HEK293T (cell line): Measurements from ENCODE around the gene MMP2.

ENCODE experiments used
- CTCF ChIA-PET: fragments of 350-600 bp; formaldehyde crosslinking; extraction: SDS; loops from one replicate; lab custom pipeline; 2021; ENCODE audit warnings: antibody characterized with exemption, inconsistent platforms; lab: Yijun Ruan, JAX
- POLR2A ChIA-PET: fragments of 350-600 bp; formaldehyde crosslinking; extraction: SDS; loops from one replicate; lab custom pipeline; 2020; ENCODE audit warnings: antibody characterized with exemption, inconsistent platforms; lab: Yijun Ruan, JAX
- DNase-seq: peaks from one replicate; pipeline ENCODE4 v3.0.0; 2012; ENCODE audit warnings: mixed read lengths; ENCODE audit errors: extremely low spot score
- ARNT ChIP-seq: fragments of 450-650 bp; IDR thresholded peaks from 2 replicates; pipeline ENCODE4 v1.6.1; 2017; ENCODE audit warnings: mild to moderate bottlenecking
- BHLHE40 ChIP-seq: fragments of 450-650 bp; IDR thresholded peaks from 2 replicates; pipeline ENCODE4 v1.6.1; 2016; ENCODE audit warnings: mild to moderate bottlenecking, moderate library complexity, borderline replicate concordance
- CTBP1 ChIP-seq: fragments of 450-650 bp; IDR thresholded peaks from 2 replicates; pipeline ENCODE4 v1.6.1; 2016; ENCODE audit warnings: borderline replicate concordance
- ELF4 ChIP-seq: fragments of 450-650 bp; IDR thresholded peaks from 2 replicates; pipeline ENCODE4 v1.6.1; 2017; ENCODE audit warnings: antibody characterized with exemption
- FOXA1 ChIP-seq: fragments of 450-650 bp; IDR thresholded peaks from 2 replicates; pipeline ENCODE4 v1.6.1; 2016; ENCODE audit warnings: mild to moderate bottlenecking
- FOXK2 ChIP-seq: fragments of 450-650 bp; IDR thresholded peaks from 2 replicates; pipeline ENCODE4 v1.6.1; 2016; ENCODE audit warnings: mild to moderate bottlenecking
- FOXM1 ChIP-seq: fragments of 450-650 bp; IDR thresholded peaks from 2 replicates; pipeline ENCODE4 v1.6.1; 2017; ENCODE audit warnings: mild to moderate bottlenecking, borderline replicate concordance
- HDGF ChIP-seq: fragments of 450-650 bp; IDR thresholded peaks from 2 replicates; pipeline ENCODE4 v1.6.1; 2017; ENCODE audit warnings: antibody characterized with exemption, borderline replicate concordance
- L3MBTL2 ChIP-seq: fragments of 450-650 bp; conservative IDR thresholded peaks from 2 replicates; pipeline ENCODE4 v1.6.1; 2016; ENCODE audit warnings: mild to moderate bottlenecking
- LEF1 ChIP-seq: fragments of 450-650 bp; IDR thresholded peaks from 2 replicates; pipeline ENCODE4 v1.6.1; 2017; ENCODE audit warnings: mild to moderate bottlenecking, borderline replicate concordance
- NFRKB ChIP-seq: fragments of 450-650 bp; IDR thresholded peaks from 2 replicates; pipeline ENCODE4 v1.6.1; 2016; ENCODE audit warnings: mild to moderate bottlenecking, moderate library complexity
- PKNOX1 ChIP-seq: fragments of 450-650 bp; IDR thresholded peaks from 2 replicates; pipeline ENCODE4 v1.6.1; 2016
- SP1 ChIP-seq: fragments of 450-650 bp; IDR thresholded peaks from 2 replicates; pipeline ENCODE4 v1.6.1; 2017
- SUZ12 ChIP-seq: fragments of 450-650 bp; IDR thresholded peaks from 2 replicates; pipeline ENCODE4 v1.6.1; 2016; ENCODE audit warnings: mild to moderate bottlenecking
- TARDBP ChIP-seq: fragments of 450-650 bp; IDR thresholded peaks from 2 replicates; pipeline ENCODE4 v1.6.1; 2016
- ZNF384 ChIP-seq: fragments of 450-650 bp; IDR thresholded peaks from 2 replicates; pipeline ENCODE4 v1.6.1; 2016

The MMP2 gene

GRCh38 chr16:55489956-55490265 is 10.9 kb downstream of the MMP2 start:
- TF ChIP-seq HDGF: no peak
- TF ChIP-seq FOXA1: no peak
- no peak for TF ChIP-seq SP1
- TF ChIP-seq L3MBTL2: no peak
- no peak for TF ChIP-seq SUZ12
- TF ChIP-seq TARDBP: no peak
- no peak for TF ChIP-seq NFRKB
- TF ChIP-seq FOXK2: no peak
- no peak for TF ChIP-seq PKNOX1
- TF ChIP-seq CTBP1: no peak
- no peak for TF ChIP-seq ARNT
- no peak for TF ChIP-seq BHLHE40
- no peak for TF ChIP-seq FOXM1
- TF ChIP-seq LEF1: no peak
- no peak for TF ChIP-seq ELF4
- no peak for TF ChIP-seq ZNF384
- no peak for DNase-seq
- POLR2A ChIA-PET: no interaction called here
- CTCF ChIA-PET: no interaction called here

- DNase-seq: no peak
- ChIA-PET POLR2A (no interaction called here), CTCF (no interaction called here)
- TF ChIP-seq NFRKB (no peak), SUZ12 (no peak), TARDBP (no peak)
These were observed 11.3 kb downstream of the MMP2 start for GRCh38 chr16:55490301-55490700.

GRCh38 chr16:55491691-55492090 is 12.7 kb downstream of the MMP2 start:
- DNase-seq: no peak
- ChIA-PET POLR2A (no interaction called here), CTCF (interaction anchor here (1.9 kb wide), 1 partner anchor 26 kb away, joined by 5 read pairs; no protein-coding TSS in a partner anchor)
- TF ChIP-seq ARNT (no peak), L3MBTL2 (no peak), TARDBP (no peak), HDGF (no peak), FOXM1 (no peak), CTBP1 (no peak)

- ChIA-PET POLR2A (interaction anchor here (0.6 kb wide), 1 partner anchor 9 kb away, joined by 3 read pairs; no protein-coding TSS in a partner anchor), CTCF (interaction anchor here (1.9 kb wide), 1 partner anchor 28 kb away, joined by 5 read pairs; no protein-coding TSS in a partner anchor)
- TF ChIP-seq ARNT (no peak), ZNF384 (no peak), BHLHE40 (no peak), SP1 (no peak), PKNOX1 (no peak), SUZ12 (no peak), FOXK2 (no peak), FOXA1 (no peak), TARDBP (no peak)
- DNase-seq: no peak
These were observed 13.9 kb downstream of the MMP2 start for GRCh38 chr16:55492756-55493380.

- ChIA-PET POLR2A (no interaction called here), CTCF (no interaction called here)
- DNase-seq: no peak
- TF ChIP-seq HDGF (no peak), FOXA1 (no peak), BHLHE40 (no peak), TARDBP (no peak), SP1 (no peak), FOXM1 (no peak), FOXK2 (no peak), L3MBTL2 (no peak), ARNT (no peak)
These were observed 16.0 kb downstream of the MMP2 start for GRCh38 chr16:55494994-55495421.

GRCh38 chr16:55495616-55496289 is 16.8 kb downstream of the MMP2 start:
- ChIA-PET CTCF (no interaction called here), POLR2A (no interaction called here)
- TF ChIP-seq CTBP1 (no peak), HDGF (no peak)
- DNase-seq: no peak

- ChIA-PET CTCF (interaction anchor here (0.9 kb wide), 1 partner anchor 31 kb away, joined by 3 read pairs; no protein-coding TSS in a partner anchor), POLR2A (no interaction called here)
- TF ChIP-seq PKNOX1: no peak
- no peak for TF ChIP-seq SP1
- no peak for TF ChIP-seq ZNF384
- no peak for TF ChIP-seq FOXA1
- TF ChIP-seq BHLHE40: no peak
- TF ChIP-seq ELF4: no peak
- TF ChIP-seq ARNT: no peak
- TF ChIP-seq HDGF: no peak
- no peak for DNase-seq
These were observed 17.6 kb downstream of the MMP2 start for GRCh38 chr16:55496509-55497145.
